Measurements from ENCODE around the gene EGLN1.

GRCh38 chr1:231416901-231417300 is 5.2 kb downstream of the EGLN1 start:
- TF ChIP-seq ZNF76 (tag by site-specific recombination; IDR thresholded peaks at IDR 0.05; ENCODE audit: borderline replicate concordance, low read depth) (no peak), CTCF (tag by site-specific recombination; IDR thresholded peaks at IDR 0.05) (no peak)
